OCI-LY1 (cell line): ENCODE results near the gene ZNF484.
"Not testable (repeated sequence)": the region's sequence is repeated elsewhere in the genome, so short reads cannot be mapped to it uniquely, and the experiment has no call there.

Source experiments
- H2AFZ ChIP-seq: fragments of 200-600 bp; sonication (generic), shearing (Covaris generic); 2 replicates; pipeline ENCODE4 v1.6.0; 2014; ENCODE audit warnings: antibody characterized with exemption, mild to moderate bottlenecking, low read length
- H3F3A ChIP-seq: fragments of 200-600 bp; sonication (generic), shearing (Covaris generic); 2 replicates; pipeline ENCODE4 v1.6.0; 2014; ENCODE audit warnings: mild to moderate bottlenecking, antibody characterized with exemption, low read length, moderate library complexity; ENCODE audit not compliant: insufficient read depth
- H3K27ac ChIP-seq: fragments of 200-600 bp; sonication (generic); 2 replicates; pipeline ENCODE4 v1.5.1; 2014; ENCODE audit warnings: low read length, mixed run types, mild to moderate bottlenecking, low read depth; ENCODE audit not compliant: poor library complexity, severe bottlenecking
- H3K27me3 ChIP-seq: fragments of 200-600 bp; sonication (generic); 2 replicates; pipeline ENCODE4 v1.6.0; 2014; ENCODE audit warnings: antibody characterized with exemption, mild to moderate bottlenecking, low read length, moderate library complexity; ENCODE audit not compliant: insufficient read depth
- H3K36me3 ChIP-seq: fragments of 200-600 bp; sonication (generic); 2 replicates; pipeline ENCODE4 v1.6.1; 2014; ENCODE audit warnings: mild to moderate bottlenecking, antibody characterized with exemption, low read length, moderate library complexity, mixed read lengths; ENCODE audit not compliant: insufficient read depth
- H3K4me1 ChIP-seq: fragments of 200-600 bp; sonication (generic); 2 replicates; pipeline ENCODE4 v1.5.1; 2014; ENCODE audit warnings: mild to moderate bottlenecking, low read length, moderate library complexity; ENCODE audit not compliant: insufficient read depth, severe bottlenecking
- H3K4me2 ChIP-seq: fragments of 200-600 bp; sonication (generic), shearing (Covaris generic); 2 replicates; pipeline ENCODE4 v1.6.1; 2014; ENCODE audit warnings: low read length
- H3K4me3 ChIP-seq: fragments of 200-600 bp; sonication (generic); 2 replicates; pipeline ENCODE4 v1.5.1; 2014; ENCODE audit warnings: low read length, low read depth, mild to moderate bottlenecking, mixed read lengths; ENCODE audit not compliant: poor library complexity, severe bottlenecking
- H3K79me2 ChIP-seq: fragments of 200-600 bp; shearing (Covaris generic); 2 replicates; pipeline ENCODE4 v1.6.1; 2016; ENCODE audit warnings: mixed run types, low read length, mixed read lengths; ENCODE audit not compliant: insufficient read depth
- H3K9ac ChIP-seq: fragments of 200-600 bp; sonication (generic), shearing (Covaris generic); 2 replicates; pipeline ENCODE4 v1.6.1; 2014; ENCODE audit warnings: mild to moderate bottlenecking, low read length, mixed read lengths
- H3K9me2 ChIP-seq: fragments of 200-600 bp; sonication (generic), shearing (Covaris generic); 2 replicates; pipeline ENCODE4 v1.6.1; 2014; ENCODE audit warnings: low read depth, mild to moderate bottlenecking, low read length, mixed read lengths
- H3K9me3 ChIP-seq: fragments of 200-600 bp; shearing (Covaris generic); 2 replicates; pipeline ENCODE4 v1.6.1; 2014; ENCODE audit warnings: low read length, mixed read lengths
- H4K20me1 ChIP-seq: fragments of 200-600 bp; sonication (generic), shearing (Covaris generic); 2 replicates; pipeline ENCODE4 v1.6.0; 2016; ENCODE audit warnings: mild to moderate bottlenecking, low read length; ENCODE audit not compliant: insufficient read depth
- EZH2 ChIP-seq: fragments of 200-600 bp; sonication (generic), shearing (Covaris generic); IDR thresholded peaks from 2 replicates; pipeline ENCODE4 v1.8.0; 2017; ENCODE audit warnings: borderline replicate concordance, mixed run types, mild to moderate bottlenecking, antibody characterized with exemption, low read length, moderate library complexity, mixed read lengths
- TF ChIP-seq, protein P1 (sequence below): fragments of 200-600 bp; sonication (generic), shearing (Covaris generic); IDR thresholded peaks from 2 replicates; pipeline ENCODE4 v1.5.1; 2017; ENCODE audit warnings: mild to moderate bottlenecking, antibody characterized with exemption, low read length, moderate library complexity, mixed read lengths

Gene ZNF484

DNA sequence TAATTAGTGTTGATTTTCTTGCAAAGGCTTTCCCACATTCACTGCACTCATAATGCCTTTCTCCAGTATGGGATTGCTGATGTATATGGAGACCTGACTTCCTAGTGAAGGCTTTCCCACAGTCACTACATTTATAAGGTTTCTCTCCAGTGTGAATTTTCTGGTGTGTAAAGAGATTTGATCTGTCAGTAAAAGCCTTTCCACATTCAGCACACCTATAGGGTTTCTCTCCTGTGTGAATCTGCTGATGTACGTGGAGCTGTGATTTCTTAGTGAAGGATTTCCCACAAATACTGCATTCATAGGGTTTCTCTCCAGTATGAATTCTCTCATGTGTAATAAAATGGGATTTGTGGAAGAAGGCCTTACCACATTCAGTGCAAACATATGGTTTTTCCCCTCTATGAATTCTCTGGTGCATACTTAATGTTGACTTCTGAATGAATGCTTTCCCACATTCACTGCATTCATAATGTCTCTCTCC, 31.1 kb downstream of the ZNF484 start:
- H3K9me3 ChIP-seq, result peaks cover 52% of the 10 kb centered on the region
- H2AFZ ChIP-seq, result no peak overlapping the region
- no peaks in the 10 kb centered on the region for H3K79me2 ChIP-seq
- no peak for TF ChIP-seq EZH2
- TF ChIP-seq, protein P1, sequence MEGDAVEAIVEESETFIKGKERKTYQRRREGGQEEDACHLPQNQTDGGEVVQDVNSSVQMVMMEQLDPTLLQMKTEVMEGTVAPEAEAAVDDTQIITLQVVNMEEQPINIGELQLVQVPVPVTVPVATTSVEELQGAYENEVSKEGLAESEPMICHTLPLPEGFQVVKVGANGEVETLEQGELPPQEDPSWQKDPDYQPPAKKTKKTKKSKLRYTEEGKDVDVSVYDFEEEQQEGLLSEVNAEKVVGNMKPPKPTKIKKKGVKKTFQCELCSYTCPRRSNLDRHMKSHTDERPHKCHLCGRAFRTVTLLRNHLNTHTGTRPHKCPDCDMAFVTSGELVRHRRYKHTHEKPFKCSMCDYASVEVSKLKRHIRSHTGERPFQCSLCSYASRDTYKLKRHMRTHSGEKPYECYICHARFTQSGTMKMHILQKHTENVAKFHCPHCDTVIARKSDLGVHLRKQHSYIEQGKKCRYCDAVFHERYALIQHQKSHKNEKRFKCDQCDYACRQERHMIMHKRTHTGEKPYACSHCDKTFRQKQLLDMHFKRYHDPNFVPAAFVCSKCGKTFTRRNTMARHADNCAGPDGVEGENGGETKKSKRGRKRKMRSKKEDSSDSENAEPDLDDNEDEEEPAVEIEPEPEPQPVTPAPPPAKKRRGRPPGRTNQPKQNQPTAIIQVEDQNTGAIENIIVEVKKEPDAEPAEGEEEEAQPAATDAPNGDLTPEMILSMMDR, result no peak
- H3K4me2 ChIP-seq, result no peak overlapping the region
- no peaks in the 10 kb centered on the region for H3K9me2 ChIP-seq
- H4K20me1 ChIP-seq, result no peaks in the 10 kb centered on the region
- H3K27ac ChIP-seq, result no peak overlapping the region
- peaks cover 49% of the 10 kb centered on the region for H3K36me3 ChIP-seq
- no peaks in the 10 kb centered on the region; the same call in 1 of the 2 replicates for H3F3A ChIP-seq
- H3K4me3 ChIP-seq, result no peak overlapping the region
- no peaks in the 10 kb centered on the region for H3K27me3 ChIP-seq
- no peaks in the 10 kb centered on the region for H3K4me1 ChIP-seq
- no peak overlapping the region for H3K9ac ChIP-seq

DNA sequence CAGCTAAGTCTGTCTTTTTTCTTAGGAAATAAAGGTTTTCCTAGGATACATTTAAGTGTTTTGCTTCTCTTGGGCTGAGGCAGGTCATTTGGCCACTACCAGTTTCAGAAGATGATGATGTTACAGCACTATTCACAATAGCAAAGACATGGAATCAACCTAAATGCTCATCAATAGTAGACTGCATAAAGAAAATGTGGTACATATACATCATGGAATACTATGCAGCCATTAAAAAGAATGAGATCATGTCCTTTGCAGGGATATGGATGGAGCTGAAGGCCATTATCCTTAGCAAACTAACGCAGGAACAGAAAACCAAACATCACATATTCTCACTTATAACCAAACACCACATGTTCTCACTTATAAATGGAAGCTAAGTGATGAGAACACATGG, 39.4 kb downstream of the ZNF484 start:
- peaks cover 21% of the 10 kb centered on the region; the same call in 1 of the 2 replicates for H3K9me3 ChIP-seq
- H3F3A ChIP-seq, H3K79me2 ChIP-seq, H3K4me1 ChIP-seq, H3K36me3 ChIP-seq, H3K27me3 ChIP-seq, H3K27ac ChIP-seq, H3K9me2 ChIP-seq, H3K4me2 ChIP-seq, H3K4me3 ChIP-seq, H4K20me1 ChIP-seq, H2AFZ ChIP-seq, H3K9ac ChIP-seq: not testable (repeated sequence)

DNA sequence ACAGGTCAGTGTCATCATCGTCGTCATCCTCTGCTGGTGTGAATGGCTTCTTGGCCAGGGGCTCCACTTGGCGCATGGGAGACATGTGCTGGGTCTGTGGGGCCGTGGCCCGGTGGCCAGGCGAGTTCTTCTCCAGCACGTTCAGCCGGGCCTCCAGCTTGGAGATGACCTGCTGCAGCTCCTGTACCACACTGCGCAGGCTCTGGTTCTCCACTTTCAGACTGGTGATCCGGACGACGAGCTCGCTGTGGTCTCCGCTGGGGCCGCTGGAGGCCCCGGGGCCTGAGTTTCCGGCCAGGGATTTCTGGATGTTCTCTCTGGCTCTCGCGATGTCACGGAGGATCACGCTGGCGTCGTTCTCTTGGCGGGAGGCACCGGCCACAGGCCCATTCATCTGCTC, 40.6 kb downstream of the ZNF484 start:
- Histone ChIP-seq H3K4me1 (no peaks in the 10 kb centered on the region), H3K9me3 (peaks cover 16% of the 10 kb centered on the region; the same call in 1 of the 2 replicates)
- no peak for TF ChIP-seq EZH2
- TF ChIP-seq, protein P1, result no peak

DNA sequence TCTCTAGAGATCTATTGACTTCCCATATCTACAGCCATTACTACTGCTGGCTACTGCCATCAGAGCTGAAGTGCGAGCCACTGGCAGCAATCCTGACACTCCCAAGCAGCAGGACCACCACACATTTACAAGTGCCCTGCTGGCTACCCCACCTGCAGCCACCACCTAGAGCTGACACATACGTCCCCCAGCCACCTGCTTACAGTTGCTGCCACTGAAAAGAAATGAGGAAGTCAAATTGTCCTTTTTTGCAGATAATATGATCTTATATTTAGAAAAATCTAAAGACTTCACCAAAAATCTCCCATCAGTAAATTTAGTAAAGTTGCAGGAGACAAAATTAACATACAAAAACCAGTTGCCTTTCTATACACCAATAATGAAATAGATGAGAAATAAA, 48.4 kb downstream of the ZNF484 start:
- Histone ChIP-seq H3K4me2 (no peak overlapping the region; the same call in 1 of the 2 replicates), H3K9me2 (no peaks in the 10 kb centered on the region), H3K4me3 (no peak overlapping the region), H3K27me3 (no peaks in the 10 kb centered on the region), H3K9ac (no peak overlapping the region), H4K20me1 (no peaks in the 10 kb centered on the region), H3K4me1 (peaks cover 5% of the 10 kb centered on the region), H2AFZ (no peak overlapping the region), H3K36me3 (no peaks in the 10 kb centered on the region), H3K27ac (no peak overlapping the region), H3K79me2 (no peaks in the 10 kb centered on the region), H3K9me3 (peaks cover 7% of the 10 kb centered on the region; the same call in 1 of the 2 replicates), H3F3A (no peaks in the 10 kb centered on the region)
- TF ChIP-seq, protein P1, result no peak
- TF ChIP-seq EZH2, result no peak

More for the DNA sequence above, 40.6 kb downstream of the ZNF484 start:
- Histone ChIP-seq H3K9me2 (no peaks in the 10 kb centered on the region; the same call in 1 of the 2 replicates), H3K36me3 (no peaks in the 10 kb centered on the region), H3K9ac (no peak overlapping the region), H3K4me2 (no peak overlapping the region), H3K79me2 (no peaks in the 10 kb centered on the region), H2AFZ (no peak overlapping the region), H3K27ac (no peak overlapping the region), H4K20me1 (no peaks in the 10 kb centered on the region), H3K4me3 (no peak overlapping the region), H3F3A (no peaks in the 10 kb centered on the region), H3K27me3 (no peaks in the 10 kb centered on the region)

DNA sequence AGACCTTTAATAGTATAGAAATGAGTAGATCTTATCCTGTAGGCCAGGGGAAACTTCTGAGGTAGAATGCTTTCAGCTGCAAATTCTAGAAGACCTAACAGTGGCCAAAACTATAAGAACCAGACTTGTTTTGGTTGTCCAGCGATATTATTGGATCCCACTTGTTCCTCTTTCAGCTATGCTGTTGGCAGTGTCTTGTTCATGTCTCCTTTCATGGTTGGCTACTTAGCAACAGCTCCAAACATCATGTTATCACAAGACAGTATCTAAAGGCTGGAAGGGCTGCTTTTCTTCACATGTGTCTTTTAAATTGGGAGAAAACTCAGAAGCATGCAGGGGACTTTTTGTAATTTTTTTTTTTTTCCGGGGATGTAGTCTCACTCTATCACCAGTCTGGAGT, 52.8 kb downstream of the ZNF484 start:
- not testable (repeated sequence) for H4K20me1 ChIP-seq, H3F3A ChIP-seq

More for the DNA sequence above, 52.8 kb downstream of the ZNF484 start:
- not testable (repeated sequence) for H3K27me3 ChIP-seq, H3K9ac ChIP-seq, H3K4me3 ChIP-seq, H3K4me2 ChIP-seq, H3K9me2 ChIP-seq, H3K79me2 ChIP-seq, H3K36me3 ChIP-seq, H2AFZ ChIP-seq, H3K4me1 ChIP-seq, H3K27ac ChIP-seq, H3K9me3 ChIP-seq
